Measurements from ENCODE around the gene TMEM106C. TPM values are rescaled to one million over a fixed set of nuclear protein-coding genes. Genes with fewer than 3 reads are reported as not detected.

TMEM106C gene
- total RNA-seq, 1 donor from 2014 or later: 76.1 TPM

GRCh38 chr12:47970843-47971242 is 7.4 kb downstream of the TMEM106C start:
- Mint-ChIP-seq H3K27me3 (no peaks in the 10 kb centered on the region), H3K27ac (no peak overlapping the region), H3K9me3 (ENCODE audit: low read depth) (no peaks in the 10 kb centered on the region), H3K4me1 (ENCODE audit: low read depth) (peaks cover 6% of the 10 kb centered on the region), H3K36me3 (ENCODE audit: insufficient read depth) (peaks cover 26% of the 10 kb centered on the region), H3K4me3 (ENCODE audit: low read depth) (no peak overlapping the region)
- DNase-seq (ENCODE audit: low spot score, unreplicated experiment): no peak
- TF ChIP-seq, protein P1, sequence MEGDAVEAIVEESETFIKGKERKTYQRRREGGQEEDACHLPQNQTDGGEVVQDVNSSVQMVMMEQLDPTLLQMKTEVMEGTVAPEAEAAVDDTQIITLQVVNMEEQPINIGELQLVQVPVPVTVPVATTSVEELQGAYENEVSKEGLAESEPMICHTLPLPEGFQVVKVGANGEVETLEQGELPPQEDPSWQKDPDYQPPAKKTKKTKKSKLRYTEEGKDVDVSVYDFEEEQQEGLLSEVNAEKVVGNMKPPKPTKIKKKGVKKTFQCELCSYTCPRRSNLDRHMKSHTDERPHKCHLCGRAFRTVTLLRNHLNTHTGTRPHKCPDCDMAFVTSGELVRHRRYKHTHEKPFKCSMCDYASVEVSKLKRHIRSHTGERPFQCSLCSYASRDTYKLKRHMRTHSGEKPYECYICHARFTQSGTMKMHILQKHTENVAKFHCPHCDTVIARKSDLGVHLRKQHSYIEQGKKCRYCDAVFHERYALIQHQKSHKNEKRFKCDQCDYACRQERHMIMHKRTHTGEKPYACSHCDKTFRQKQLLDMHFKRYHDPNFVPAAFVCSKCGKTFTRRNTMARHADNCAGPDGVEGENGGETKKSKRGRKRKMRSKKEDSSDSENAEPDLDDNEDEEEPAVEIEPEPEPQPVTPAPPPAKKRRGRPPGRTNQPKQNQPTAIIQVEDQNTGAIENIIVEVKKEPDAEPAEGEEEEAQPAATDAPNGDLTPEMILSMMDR (IDR thresholded peaks at IDR 0.05; ENCODE audit: unreplicated experiment): no peak

DNA sequence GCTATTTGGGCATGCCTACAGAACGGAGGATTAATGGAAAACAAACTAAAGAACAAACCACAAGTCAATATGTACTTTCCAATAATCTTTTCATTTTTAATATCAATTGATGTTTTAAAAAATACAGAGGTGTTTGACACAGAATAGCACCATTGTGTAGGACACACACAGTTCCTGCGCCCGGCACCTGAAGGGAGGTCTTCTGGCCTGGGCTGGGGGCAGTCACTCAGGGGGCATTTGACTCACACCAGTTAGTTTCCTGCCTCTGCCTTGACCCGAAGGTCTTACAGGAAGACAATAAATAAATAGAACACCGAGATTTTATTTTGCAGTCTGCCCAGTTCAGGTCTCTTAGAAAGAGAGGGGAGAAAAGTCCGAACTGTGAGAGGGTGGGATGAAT is 9.5 kb downstream of the TMEM106C start:
- Mint-ChIP-seq H3K27me3 (no peaks in the 10 kb centered on the region), H3K4me1 (ENCODE audit: low read depth) (peaks cover 6% of the 10 kb centered on the region), H3K27ac (no peak overlapping the region), H3K9me3 (ENCODE audit: low read depth) (no peaks in the 10 kb centered on the region), H3K36me3 (ENCODE audit: insufficient read depth) (peaks cover 29% of the 10 kb centered on the region), H3K4me3 (ENCODE audit: low read depth) (no peak overlapping the region)
- TF ChIP-seq, protein P1 (IDR thresholded peaks at IDR 0.05; ENCODE audit: unreplicated experiment): no peak
- no peak for DNase-seq (ENCODE audit: low spot score, unreplicated experiment)

- TF ChIP-seq, protein P1 (IDR thresholded peaks at IDR 0.05; ENCODE audit: unreplicated experiment): no peak
- no peak for DNase-seq (ENCODE audit: low spot score, unreplicated experiment)
- no peak overlapping the region for H3K4me3 Mint-ChIP-seq (ENCODE audit: low read depth)
- H3K27ac Mint-ChIP-seq: no peak overlapping the region
- no peaks in the 10 kb centered on the region for H3K9me3 Mint-ChIP-seq (ENCODE audit: low read depth)
- no peaks in the 10 kb centered on the region for H3K27me3 Mint-ChIP-seq
- peaks cover 27% of the 10 kb centered on the region for H3K36me3 Mint-ChIP-seq (ENCODE audit: insufficient read depth)
- H3K4me1 Mint-ChIP-seq (ENCODE audit: low read depth): peaks cover 6% of the 10 kb centered on the region
Observed at GRCh38 chr12:47973870-47974269, 10.5 kb downstream of the TMEM106C start.

DNA sequence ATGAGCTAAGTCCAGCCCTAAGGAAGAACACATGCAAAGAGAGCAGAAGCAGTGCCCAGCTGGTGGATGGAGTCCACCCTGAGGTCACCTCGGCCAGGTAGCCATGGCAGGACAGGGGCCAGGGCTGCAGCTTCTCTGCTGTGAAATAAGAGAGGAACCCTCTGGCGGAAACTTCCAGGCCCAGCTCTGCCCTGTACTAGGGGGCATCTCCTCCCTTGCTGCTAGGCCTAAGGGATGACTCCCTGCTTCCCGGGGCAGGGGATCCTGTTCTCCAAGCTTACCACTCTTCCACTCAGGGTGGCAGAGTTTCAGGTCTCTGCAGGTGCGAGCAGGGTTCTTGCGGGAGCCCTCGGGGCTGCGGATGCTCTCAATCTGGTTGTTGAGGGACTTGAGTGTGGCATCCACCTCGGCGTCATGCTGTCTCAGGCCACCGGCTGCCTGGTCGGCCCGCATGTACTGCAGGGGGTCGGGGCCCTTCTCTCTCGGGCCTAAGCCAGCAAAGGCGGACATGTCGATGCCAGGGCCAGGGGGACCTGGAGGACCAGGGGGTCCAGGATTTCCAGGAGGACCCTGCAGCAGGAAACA is 11.7 kb downstream of the TMEM106C start:
- Mint-ChIP-seq H3K4me3 (ENCODE audit: low read depth) (no peak overlapping the region), H3K9me3 (ENCODE audit: low read depth) (no peaks in the 10 kb centered on the region), H3K27ac (no peak overlapping the region), H3K4me1 (ENCODE audit: low read depth) (peaks cover 6% of the 10 kb centered on the region), H3K36me3 (ENCODE audit: insufficient read depth) (peaks cover 30% of the 10 kb centered on the region), H3K27me3 (no peaks in the 10 kb centered on the region)
- TF ChIP-seq, protein P1 (IDR thresholded peaks at IDR 0.05; ENCODE audit: unreplicated experiment): no peak
- DNase-seq (ENCODE audit: low spot score, unreplicated experiment): no peak

GRCh38 chr12:47975816-47976215 is 12.4 kb downstream of the TMEM106C start:
- no peak for DNase-seq (ENCODE audit: low spot score, unreplicated experiment)
- no peak overlapping the region for H3K4me3 Mint-ChIP-seq (ENCODE audit: low read depth)
- H3K9me3 Mint-ChIP-seq (ENCODE audit: low read depth): no peaks in the 10 kb centered on the region
- TF ChIP-seq, protein P1 (IDR thresholded peaks at IDR 0.05; ENCODE audit: unreplicated experiment): no peak
- H3K4me1 Mint-ChIP-seq (ENCODE audit: low read depth): peaks cover 6% of the 10 kb centered on the region
- no peaks in the 10 kb centered on the region for H3K27me3 Mint-ChIP-seq
- peak overlapping the region; percentile 76 for H3K27ac Mint-ChIP-seq
- peaks cover 30% of the 10 kb centered on the region for H3K36me3 Mint-ChIP-seq (ENCODE audit: insufficient read depth)
